Tibial artery (tissue), 4 donors: ENCODE results near the gene E2F8.

Source experiments
- DNase-seq, 2 donors: peaks; one replicate each; pipeline ENCODE4 v3.0.0-alpha.2; 2019
- H3K27ac ChIP-seq, 2 donors: fragments of 200-600 bp; sonication (generic) in 1 of 2; 1 replicate in 1 of 2; 2 replicates in 1 of 2; pipeline ENCODE4 v1.5.1; 2018 to 2019; ENCODE audit warnings: mild to moderate bottlenecking in 1 of 2
- H3K27me3 ChIP-seq, 2 donors: fragments of 200-600 bp; sonication (generic) in 1 of 2; one replicate each; pipeline versions ENCODE4 v1.5.1 to v1.6.0; 2016 to 2019
- H3K36me3 ChIP-seq, 3 donors: fragments of 200-600 bp; sonication (generic) in 2 of 3; one replicate each; pipeline ENCODE4 v1.5.1; 2016 to 2019; ENCODE audit warnings: mild to moderate bottlenecking in 2 of 3
- H3K4me1 ChIP-seq, 4 donors: fragments of 200-600 bp; sonication (generic) in 2 of 4; 1 replicate in 3 of 4; 2 replicates in 1 of 4; pipeline ENCODE4 v1.5.1; 2016 to 2019
- H3K4me3 ChIP-seq, 2 donors: fragments of 200-600 bp; sonication (generic) in 1 of 2; 1 replicate in 1 of 2; 2 replicates in 1 of 2; pipeline ENCODE4 v1.5.1; 2018 to 2019; ENCODE audit warnings: mild to moderate bottlenecking in 2 of 2
- H3K9me3 ChIP-seq, 3 donors: fragments of 200-600 bp; sonication (generic) in 1 of 3; one replicate each; pipeline ENCODE4 v1.5.1; 2016 to 2019
- intact Hi-C: fragments of 100-400 bp; cut with DNase I; formaldehyde crosslinking; loops from one replicate; pipeline ENCODE4 v1.15.0; 2023; ENCODE audit warnings: low total_unique reads
- TF ChIP-seq, protein P1 (sequence below), 2 experiments: fragments of 200-600 bp in 1 of 2; fragments of 450-650 bp in 1 of 2; IDR thresholded peaks; one replicate each; pipeline ENCODE4 v1.5.1; 2017 to 2019; ENCODE audit warnings: antibody characterized with exemption in 2 of 2, mild to moderate bottlenecking in 1 of 2, moderate library complexity in 1 of 2

E2F8 gene

GRCh38 chr11:19246816-19247215 lies 6.1 kb upstream of the E2F8 start:
- TF ChIP-seq, protein P1, sequence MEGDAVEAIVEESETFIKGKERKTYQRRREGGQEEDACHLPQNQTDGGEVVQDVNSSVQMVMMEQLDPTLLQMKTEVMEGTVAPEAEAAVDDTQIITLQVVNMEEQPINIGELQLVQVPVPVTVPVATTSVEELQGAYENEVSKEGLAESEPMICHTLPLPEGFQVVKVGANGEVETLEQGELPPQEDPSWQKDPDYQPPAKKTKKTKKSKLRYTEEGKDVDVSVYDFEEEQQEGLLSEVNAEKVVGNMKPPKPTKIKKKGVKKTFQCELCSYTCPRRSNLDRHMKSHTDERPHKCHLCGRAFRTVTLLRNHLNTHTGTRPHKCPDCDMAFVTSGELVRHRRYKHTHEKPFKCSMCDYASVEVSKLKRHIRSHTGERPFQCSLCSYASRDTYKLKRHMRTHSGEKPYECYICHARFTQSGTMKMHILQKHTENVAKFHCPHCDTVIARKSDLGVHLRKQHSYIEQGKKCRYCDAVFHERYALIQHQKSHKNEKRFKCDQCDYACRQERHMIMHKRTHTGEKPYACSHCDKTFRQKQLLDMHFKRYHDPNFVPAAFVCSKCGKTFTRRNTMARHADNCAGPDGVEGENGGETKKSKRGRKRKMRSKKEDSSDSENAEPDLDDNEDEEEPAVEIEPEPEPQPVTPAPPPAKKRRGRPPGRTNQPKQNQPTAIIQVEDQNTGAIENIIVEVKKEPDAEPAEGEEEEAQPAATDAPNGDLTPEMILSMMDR (IDR thresholded peaks at IDR 0.05), result no peak
- no peaks in the 10 kb centered on the region for H3K36me3 ChIP-seq
- no peak overlapping the region for H3K4me3 ChIP-seq
- H3K27ac ChIP-seq, result no peak overlapping the region
- intact Hi-C loops, result no loop called here
- H3K4me1 ChIP-seq, result peaks cover 0 to 11% (median 9%) of the 10 kb centered on the region in 4 donors
- no peak for DNase-seq
- peaks cover 8 to 39% of the 10 kb centered on the region in 2 donors for H3K27me3 ChIP-seq
- no peaks in the 10 kb centered on the region for H3K9me3 ChIP-seq

DNA sequence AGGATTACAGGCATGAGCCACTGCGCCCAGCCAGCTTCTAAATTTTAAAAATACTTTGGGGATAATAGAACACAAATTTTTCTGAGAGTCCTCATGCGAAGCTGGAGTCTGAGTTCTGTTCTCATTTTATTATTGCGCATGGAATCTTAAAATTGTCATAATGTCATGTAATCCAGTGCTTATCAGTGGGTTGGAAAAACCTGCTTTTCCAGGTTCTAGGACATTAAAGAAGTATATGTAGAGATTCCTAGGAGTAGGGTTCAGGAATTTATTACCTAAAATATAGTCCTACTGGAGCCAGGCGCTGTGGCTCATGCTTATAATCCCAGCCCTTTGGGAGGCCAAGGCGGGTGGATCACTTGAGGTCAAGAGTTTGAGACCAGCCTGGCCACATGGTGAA lies 4.6 kb upstream of the E2F8 start:
- intact Hi-C loops, result no loop called here
- no peak overlapping the region for H3K27ac ChIP-seq
- peaks cover 8 to 54% of the 10 kb centered on the region in 2 donors for H3K27me3 ChIP-seq
- H3K4me1 ChIP-seq, result peaks cover 0 to 25% (median 21%) of the 10 kb centered on the region in 4 donors
- no peaks in the 10 kb centered on the region for H3K9me3 ChIP-seq
- no peak for DNase-seq
- no peak overlapping the region for H3K4me3 ChIP-seq
- TF ChIP-seq, protein P1 (IDR thresholded peaks at IDR 0.05), result no peak
- no peaks in the 10 kb centered on the region for H3K36me3 ChIP-seq

DNA sequence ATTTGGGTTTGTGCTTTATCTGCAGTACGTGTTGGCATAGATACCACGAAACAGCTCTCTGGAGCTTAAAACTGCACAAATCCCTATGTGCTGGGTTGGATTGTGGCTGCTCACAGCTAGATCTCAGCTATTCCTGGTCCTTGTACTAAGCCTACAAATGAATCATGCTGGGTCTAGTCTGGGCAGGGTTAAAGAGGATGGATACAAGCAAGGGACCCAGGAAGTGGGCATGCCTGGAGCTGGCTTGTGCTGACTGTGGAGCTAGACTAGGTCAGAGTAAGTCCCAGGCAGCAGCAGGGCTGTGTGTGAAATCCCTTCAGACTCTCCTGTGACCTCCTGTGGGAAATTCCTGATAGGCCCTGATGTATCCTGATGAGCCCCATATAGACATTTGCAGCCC lies 3.9 kb upstream of the E2F8 start:
- no peak for DNase-seq
- Histone ChIP-seq H3K36me3 (no peaks in the 10 kb centered on the region), H3K4me3 (no peak overlapping the region), H3K27me3 (peaks cover 8 to 61% of the 10 kb centered on the region in 2 donors), H3K27ac (no peak overlapping the region), H3K9me3 (no peaks in the 10 kb centered on the region), H3K4me1 (peaks cover 0 to 28% (median 24%) of the 10 kb centered on the region in 4 donors)
- TF ChIP-seq, protein P1 (IDR thresholded peaks at IDR 0.05), result no peak
- intact Hi-C loops, result loop anchor here (5.0 kb wide), 1 partner anchor 1747 kb away; no protein-coding TSS in a partner anchor

GRCh38 chr11:19244084-19244483 lies 3.3 kb upstream of the E2F8 start:
- no peak for DNase-seq
- intact Hi-C loops, result loop anchor here (5.0 kb wide), 1 partner anchor 1747 kb away; no protein-coding TSS in a partner anchor
- no peak overlapping the region for H3K27ac ChIP-seq
- no peak overlapping the region for H3K4me3 ChIP-seq
- no peaks in the 10 kb centered on the region for H3K9me3 ChIP-seq
- peaks cover 8 to 67% of the 10 kb centered on the region in 2 donors for H3K27me3 ChIP-seq
- no peaks in the 10 kb centered on the region for H3K36me3 ChIP-seq
- H3K4me1 ChIP-seq, result peaks cover 0 to 28% (median 24%) of the 10 kb centered on the region in 4 donors
- TF ChIP-seq, protein P1 (IDR thresholded peaks at IDR 0.05), result no peak

DNA sequence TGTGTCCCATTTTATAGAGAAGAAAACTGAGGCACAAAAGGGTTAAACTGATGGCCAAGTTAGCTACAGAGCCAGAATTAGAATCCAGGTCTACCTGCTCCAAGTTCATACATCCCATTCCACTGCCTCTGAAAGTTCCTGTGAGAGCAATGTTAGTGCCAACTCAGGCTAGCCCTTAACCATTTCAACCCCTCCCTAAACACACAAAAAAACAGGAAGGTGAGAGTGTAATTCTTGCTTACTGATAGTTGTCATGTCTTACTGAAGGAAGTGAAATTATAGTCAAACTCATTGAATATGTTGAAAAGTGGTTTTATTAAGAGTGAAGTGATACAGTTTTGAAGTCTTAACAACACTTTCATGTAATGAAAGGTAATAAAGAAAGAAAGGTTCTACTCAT lies 2.9 kb upstream of the E2F8 start:
- H3K4me3 ChIP-seq, result no peak overlapping the region
- H3K36me3 ChIP-seq, result no peaks in the 10 kb centered on the region
- intact Hi-C loops, result loop anchor here (5.0 kb wide), 1 partner anchor 1746 kb away; no protein-coding TSS in a partner anchor
- H3K27me3 ChIP-seq, result peaks cover 8 to 71% of the 10 kb centered on the region in 2 donors
- TF ChIP-seq, protein P1 (IDR thresholded peaks at IDR 0.05), result no peak
- no peak for DNase-seq
- no peaks in the 10 kb centered on the region for H3K9me3 ChIP-seq
- no peak overlapping the region for H3K27ac ChIP-seq
- peaks cover 0 to 28% (median 24%) of the 10 kb centered on the region in 4 donors for H3K4me1 ChIP-seq
